H9 (cell line): ENCODE results near the gene KRT8. TPM values are rescaled to one million over a fixed set of nuclear protein-coding genes. Genes with fewer than 3 reads are reported as not detected.

Source experiments
- DNase-seq: peaks from one replicate; pipeline ENCODE4 v3.0.0-alpha.2; 2017
- H2AFZ ChIP-seq: one replicate; pipeline ENCODE4 v1.6.1; 2013; ENCODE audit warnings: mild to moderate bottlenecking, low read length, control low read depth, moderate library complexity
- H2AK5ac ChIP-seq: 2 replicates; pipeline ENCODE4 v1.6.1; 2013; ENCODE audit warnings: low read length, control low read depth, mixed read lengths; ENCODE audit not compliant: insufficient read length
- H2BK120ac ChIP-seq: one replicate; pipeline ENCODE4 v1.6.1; 2013; ENCODE audit warnings: low read depth, mild to moderate bottlenecking, low read length, control low read depth, inconsistent platforms; ENCODE audit not compliant: poor library complexity, severe bottlenecking
- H2BK12ac ChIP-seq: 2 replicates; pipeline ENCODE4 v1.6.1; 2013; ENCODE audit warnings: low read length, control low read depth, mixed read lengths, low read depth; ENCODE audit not compliant: insufficient read length
- H2BK15ac ChIP-seq: 2 replicates; pipeline ENCODE4 v1.6.1; 2013; ENCODE audit warnings: low read depth, low read length, control low read depth
- H2BK20ac ChIP-seq: one replicate; pipeline ENCODE4 v1.6.1; 2013; ENCODE audit warnings: low read depth, mild to moderate bottlenecking, low read length, control low read depth, inconsistent platforms; ENCODE audit not compliant: poor library complexity, severe bottlenecking
- H2BK5ac ChIP-seq: 2 replicates; pipeline ENCODE4 v1.6.1; 2013; ENCODE audit warnings: low read length, control low read depth, mixed read lengths; ENCODE audit not compliant: insufficient read length
- H3K14ac ChIP-seq: 2 replicates; pipeline ENCODE4 v1.6.1; 2013; ENCODE audit warnings: low read length, control low read depth; ENCODE audit not compliant: insufficient read depth
- H3K18ac ChIP-seq: 2 replicates; pipeline ENCODE4 v1.6.1; 2013; ENCODE audit warnings: low read depth, mild to moderate bottlenecking, mixed read lengths, low read length, control low read depth; ENCODE audit not compliant: insufficient read length
- H3K23ac ChIP-seq: 2 replicates; pipeline ENCODE4 v1.6.1; 2013; ENCODE audit warnings: low read length, control low read depth, mixed read lengths, low read depth; ENCODE audit not compliant: insufficient read length
- H3K23me2 ChIP-seq: 2 replicates; pipeline ENCODE4 v1.6.1; 2013; ENCODE audit warnings: low read depth, mild to moderate bottlenecking, mixed read lengths, low read length, control low read depth; ENCODE audit not compliant: insufficient read length, poor library complexity, severe bottlenecking
- H3K27ac ChIP-seq: 2 replicates; pipeline ENCODE4 v1.5.1; 2013; ENCODE audit warnings: low read length, control low read depth, mixed read lengths, low read depth; ENCODE audit not compliant: insufficient read length
- H3K27me3 ChIP-seq: 2 replicates; pipeline ENCODE4 v1.6.1; 2013; ENCODE audit warnings: low read length, control low read depth, inconsistent platforms; ENCODE audit not compliant: insufficient read depth
- H3K4ac ChIP-seq: 2 replicates; pipeline ENCODE4 v1.6.1; 2013; ENCODE audit warnings: low read depth, mild to moderate bottlenecking, control low read depth, inconsistent platforms, low read length, moderate library complexity
- H3K4me1 ChIP-seq: 2 replicates; pipeline ENCODE4 v1.6.1; 2013; ENCODE audit warnings: low read length, control low read depth, inconsistent platforms; ENCODE audit not compliant: insufficient read depth
- H3K4me2 ChIP-seq: 2 replicates; pipeline ENCODE4 v1.6.1; 2013; ENCODE audit warnings: low read length, control low read depth, mixed read lengths; ENCODE audit not compliant: insufficient read length, insufficient read depth
- H3K56ac ChIP-seq: 2 replicates; pipeline ENCODE4 v1.6.1; 2013; ENCODE audit warnings: low read depth, mild to moderate bottlenecking, mixed read lengths, low read length, control low read depth; ENCODE audit not compliant: insufficient read length
- H3K79me1 ChIP-seq: 2 replicates; pipeline ENCODE4 v1.6.1; 2013; ENCODE audit warnings: low read depth, mild to moderate bottlenecking, moderate library complexity, low read length, control low read depth, inconsistent platforms; ENCODE audit not compliant: insufficient read depth, poor library complexity, severe bottlenecking
- H3K79me2 ChIP-seq: 2 replicates; pipeline ENCODE4 v1.6.1; 2013; ENCODE audit warnings: low read length, control low read depth, inconsistent platforms; ENCODE audit not compliant: insufficient read depth
- H3K9ac ChIP-seq: 2 replicates; pipeline ENCODE4 v1.6.1; 2013; ENCODE audit warnings: low read length, control low read depth, mixed read lengths; ENCODE audit not compliant: insufficient read length; ENCODE audit errors: extremely low read depth
- H3K9me3 ChIP-seq: one replicate; pipeline ENCODE4 v1.6.1; 2013; ENCODE audit warnings: low read depth, low read length, inconsistent platforms; ENCODE audit not compliant: control insufficient read depth
- H3T11ph ChIP-seq: one replicate; pipeline ENCODE4 v1.6.1; 2013; ENCODE audit warnings: mild to moderate bottlenecking, low read length, control low read depth, inconsistent platforms
- H4K20me1 ChIP-seq: one replicate; pipeline ENCODE4 v1.6.1; 2013; ENCODE audit not compliant: control insufficient read depth, insufficient read length, insufficient read depth
- H4K5ac ChIP-seq: 2 replicates; pipeline ENCODE4 v1.6.1; 2013; ENCODE audit warnings: low read depth, mild to moderate bottlenecking, mixed read lengths, low read length, control low read depth; ENCODE audit not compliant: insufficient read length
- H4K8ac ChIP-seq: replicated peaks from 2 replicates; pipeline ENCODE4 v1.6.1; 2013; ENCODE audit warnings: low read length, control low read depth, mixed read lengths, low read depth; ENCODE audit not compliant: insufficient read length
- H4K91ac ChIP-seq: 2 replicates; pipeline ENCODE4 v1.6.1; 2013; ENCODE audit warnings: low read depth, mild to moderate bottlenecking, moderate library complexity, mixed read lengths, low read length, control low read depth; ENCODE audit not compliant: insufficient read length
- H3K27ac Mint-ChIP-seq, 3 experiments: 2 replicates in 2 of 3; 3 replicates in 1 of 3; pipeline ENCODE4 v1.8.0; 2020 to 2021; ENCODE audit warnings: mixed read lengths in 3 of 3, mild to moderate bottlenecking in 1 of 3, moderate library complexity in 1 of 3
- H3K27me3 Mint-ChIP-seq: 2 replicates; pipeline ENCODE4 v1.8.0; 2021; ENCODE audit warnings: low read depth, mild to moderate bottlenecking, moderate library complexity, mixed read lengths
- H3K36me3 Mint-ChIP-seq, 3 experiments: 2 replicates in 2 of 3; 3 replicates in 1 of 3; pipeline ENCODE4 v1.8.0; 2020 to 2021; ENCODE audit warnings: low read depth in 3 of 3, mixed read lengths in 3 of 3; ENCODE audit not compliant: insufficient read depth in 1 of 3
- H3K4me1 Mint-ChIP-seq, 2 experiments: 2 replicates each; pipeline ENCODE4 v1.8.0; 2020; ENCODE audit warnings: mixed read lengths in 2 of 2
- H3K4me3 Mint-ChIP-seq, 2 experiments: 2 replicates in 1 of 2; 3 replicates in 1 of 2; pipeline ENCODE4 v1.8.0; 2020 to 2021; ENCODE audit warnings: mild to moderate bottlenecking in 2 of 2, mixed read lengths in 2 of 2, moderate library complexity in 1 of 2
- H3K9me3 Mint-ChIP-seq, 2 experiments: 2 replicates in 1 of 2; 3 replicates in 1 of 2; pipeline ENCODE4 v1.8.0; 2020; ENCODE audit warnings: mild to moderate bottlenecking in 2 of 2, mixed read lengths in 2 of 2, moderate library complexity in 1 of 2
- WGBS: extraction: QIAGEN DNeasy Blood & Tissue Kit; methylation state at CpG from one replicate; pipeline ENCODE4 v1.1.7; 2013; ENCODE audit warnings: missing lambda C conversion rate, low lambda C conversion rate, mixed read lengths; ENCODE audit not compliant: insufficient read length; ENCODE audit errors: extremely low coverage; 5-methylcytosine and 5-hydroxymethylcytosine counted together
- total RNA-seq: library from RNA; stranded (reverse); gene quantifications from 2 replicates; pipeline ENCODE4 v1.2.1, GENCODE V29; 2021
- TF ChIP-seq, protein P1 (sequence below): fragments of 200-600 bp; sonication (generic); conservative IDR thresholded peaks from 3 replicates; pipeline ENCODE4 v1.8.0; 2021; ENCODE audit warnings: antibody characterized with exemption, mild to moderate bottlenecking

Gene KRT8
- total RNA-seq, 1 experiment from 2014 or later = 244 TPM

DNA sequence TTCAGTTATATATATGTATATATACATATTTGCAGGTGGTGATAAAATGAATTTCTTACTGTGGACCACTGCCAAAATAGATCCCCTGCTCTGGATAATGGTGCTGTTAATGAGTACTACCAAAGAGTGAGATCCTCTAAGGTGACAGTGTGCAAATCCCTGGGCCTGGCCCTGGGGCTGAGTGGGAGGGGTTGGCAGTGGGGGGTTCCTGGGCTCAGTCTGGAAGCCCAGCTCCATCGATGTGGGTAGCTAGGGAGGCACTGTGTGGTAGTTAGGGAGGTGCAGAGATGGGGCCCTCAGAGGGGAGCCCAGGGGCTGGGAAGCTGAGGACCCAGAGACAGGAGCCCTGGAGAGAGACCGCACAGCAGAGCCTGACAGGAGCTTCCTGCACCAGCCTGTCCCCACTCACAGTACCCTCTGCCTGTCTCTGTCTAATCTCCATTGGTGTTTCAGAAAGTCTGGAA is 9.1 kb downstream of the KRT8 start:
- no peak overlapping the region for H4K5ac ChIP-seq
- H3K23me2 ChIP-seq = no peaks in the 10 kb centered on the region
- H3K27me3 ChIP-seq = no peaks in the 10 kb centered on the region
- no peak overlapping the region for H2BK20ac ChIP-seq
- peaks cover 0 to 3% of the 10 kb centered on the region in 2 experiments; a peak in 2 of 5 replicates for H3K9me3 Mint-ChIP-seq
- H3K14ac ChIP-seq = no peak overlapping the region
- no peak overlapping the region for H3K27ac ChIP-seq
- TF ChIP-seq, protein P1, sequence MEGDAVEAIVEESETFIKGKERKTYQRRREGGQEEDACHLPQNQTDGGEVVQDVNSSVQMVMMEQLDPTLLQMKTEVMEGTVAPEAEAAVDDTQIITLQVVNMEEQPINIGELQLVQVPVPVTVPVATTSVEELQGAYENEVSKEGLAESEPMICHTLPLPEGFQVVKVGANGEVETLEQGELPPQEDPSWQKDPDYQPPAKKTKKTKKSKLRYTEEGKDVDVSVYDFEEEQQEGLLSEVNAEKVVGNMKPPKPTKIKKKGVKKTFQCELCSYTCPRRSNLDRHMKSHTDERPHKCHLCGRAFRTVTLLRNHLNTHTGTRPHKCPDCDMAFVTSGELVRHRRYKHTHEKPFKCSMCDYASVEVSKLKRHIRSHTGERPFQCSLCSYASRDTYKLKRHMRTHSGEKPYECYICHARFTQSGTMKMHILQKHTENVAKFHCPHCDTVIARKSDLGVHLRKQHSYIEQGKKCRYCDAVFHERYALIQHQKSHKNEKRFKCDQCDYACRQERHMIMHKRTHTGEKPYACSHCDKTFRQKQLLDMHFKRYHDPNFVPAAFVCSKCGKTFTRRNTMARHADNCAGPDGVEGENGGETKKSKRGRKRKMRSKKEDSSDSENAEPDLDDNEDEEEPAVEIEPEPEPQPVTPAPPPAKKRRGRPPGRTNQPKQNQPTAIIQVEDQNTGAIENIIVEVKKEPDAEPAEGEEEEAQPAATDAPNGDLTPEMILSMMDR = no peak
- no peaks in the 10 kb centered on the region for H3K4me1 Mint-ChIP-seq
- no peaks in the 10 kb centered on the region for H3K9me3 ChIP-seq
- H3K18ac ChIP-seq = no peak overlapping the region
- no peak overlapping the region for H4K8ac ChIP-seq
- H3K4me1 ChIP-seq = no peaks in the 10 kb centered on the region
- no peak overlapping the region for H3T11ph ChIP-seq
- H3K4me2 ChIP-seq = no peak overlapping the region
- H3K56ac ChIP-seq = no peak overlapping the region
- H3K36me3 Mint-ChIP-seq = peaks cover 18 to 39% (median 39%) of the 10 kb centered on the region in 3 experiments; a peak in 6 of 7 replicates
- no peaks in the 10 kb centered on the region for H3K27me3 Mint-ChIP-seq
- H3K4ac ChIP-seq = no peak overlapping the region
- no peak overlapping the region for H3K4me3 Mint-ChIP-seq
- H2BK12ac ChIP-seq = no peak overlapping the region
- H2AFZ ChIP-seq = no peak overlapping the region
- no peak overlapping the region for H2BK5ac ChIP-seq
- DNase-seq = no peak
- no peak overlapping the region for H3K9ac ChIP-seq
- H3K79me1 ChIP-seq = no peaks in the 10 kb centered on the region
- no CpG with 5 or more reads among the region's 2 CpGs for WGBS
- H4K91ac ChIP-seq = no peak overlapping the region
- H2AK5ac ChIP-seq = no peak overlapping the region
- no peak overlapping the region for H2BK120ac ChIP-seq
- no peaks in the 10 kb centered on the region for H4K20me1 ChIP-seq
- no peak overlapping the region for H3K23ac ChIP-seq
- no peaks in the 10 kb centered on the region for H3K79me2 ChIP-seq
- peak overlapping the region in 2 of 3 experiments; percentile 44 to 66; a peak in 1 of 7 replicates for H3K27ac Mint-ChIP-seq
- H2BK15ac ChIP-seq = no peak overlapping the region
